Measurements from ENCODE around the gene TRMT5. TPM values are rescaled to one million over a fixed set of nuclear protein-coding genes. Genes with fewer than 3 reads are reported as not detected.
A peak's percentile ranks its signal among the peaks of the same experiment; 100 is the strongest.

TRMT5 gene
- total and polyA plus RNA-seq, 9 donors: 14.5 to 23.3 (median 18.9) TPM

DNA sequence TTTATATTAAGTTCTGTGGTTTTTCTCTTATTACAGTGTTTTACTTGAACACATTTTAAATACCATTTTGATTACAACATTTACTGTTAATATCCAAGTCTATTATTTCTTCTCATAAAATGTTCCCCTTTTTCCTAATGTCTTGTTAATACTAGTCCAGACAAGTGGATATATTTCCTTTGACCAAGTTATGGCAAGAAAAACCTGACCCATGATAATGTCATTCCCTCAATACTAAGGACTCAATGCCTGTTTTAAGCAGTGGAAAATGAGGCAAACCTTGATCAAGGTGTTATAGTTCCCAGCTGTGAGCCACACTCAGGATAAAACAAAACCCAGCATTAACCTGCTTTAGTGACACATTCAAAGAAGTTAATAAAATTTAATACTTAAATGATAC is 12.2 kb downstream of the TRMT5 start:
- no peak overlapping the region for H3K4me3 ChIP-seq (ENCODE audit: low read length)
- H3K9me3 ChIP-seq (replicated peaks; ENCODE audit: control insufficient read depth, low read depth, low read length): no peaks in the 10 kb centered on the region
- H3K27me3 ChIP-seq (ENCODE audit: control insufficient read depth, insufficient read depth, low read length): no peaks in the 10 kb centered on the region
- peaks cover 5% of the 10 kb centered on the region for H3K36me3 ChIP-seq (ENCODE audit: control insufficient read depth, insufficient read depth, low read length)
- H3K4me1 ChIP-seq (ENCODE audit: control insufficient read depth, insufficient read depth, low read length): peaks cover 5% of the 10 kb centered on the region
- H3K27ac ChIP-seq (ENCODE audit: low read length): no peak overlapping the region
- DNase-seq: no peak

DNA sequence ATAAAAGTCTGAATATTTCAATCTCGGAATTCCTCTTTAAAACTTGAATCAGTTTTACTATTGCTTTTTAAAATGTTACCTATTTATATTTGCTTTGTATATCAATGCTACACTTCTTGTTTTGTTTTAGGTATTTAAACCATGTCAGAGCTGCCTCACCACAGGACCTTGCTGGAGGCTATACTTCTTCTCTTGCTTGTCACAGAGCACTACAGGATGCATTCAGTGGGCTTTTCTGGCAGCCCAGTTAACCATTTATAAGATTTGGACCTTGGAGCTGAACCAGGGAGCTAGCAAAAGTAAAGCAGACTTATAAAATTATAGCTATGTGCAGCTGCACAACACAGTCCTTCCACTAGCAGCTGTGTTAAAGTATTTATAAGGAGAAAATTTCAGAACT is 12.8 kb downstream of the TRMT5 start:
- no CpG with 5 or more reads among the region's 1 CpG for WGBS (ENCODE audit: insufficient coverage)
- Histone ChIP-seq H3K4me1 (ENCODE audit: control insufficient read depth, insufficient read depth, low read length) (peaks cover 3% of the 10 kb centered on the region), H3K36me3 (ENCODE audit: control insufficient read depth, insufficient read depth, low read length) (peaks cover under 1% of the 10 kb centered on the region), H3K9me3 (replicated peaks; ENCODE audit: control insufficient read depth, low read depth, low read length) (no peaks in the 10 kb centered on the region), H3K27ac (ENCODE audit: low read length) (no peak overlapping the region), H3K4me3 (ENCODE audit: low read length) (no peak overlapping the region), H3K27me3 (ENCODE audit: control insufficient read depth, insufficient read depth, low read length) (no peaks in the 10 kb centered on the region)
- peak; percentile 37 for DNase-seq

DNA sequence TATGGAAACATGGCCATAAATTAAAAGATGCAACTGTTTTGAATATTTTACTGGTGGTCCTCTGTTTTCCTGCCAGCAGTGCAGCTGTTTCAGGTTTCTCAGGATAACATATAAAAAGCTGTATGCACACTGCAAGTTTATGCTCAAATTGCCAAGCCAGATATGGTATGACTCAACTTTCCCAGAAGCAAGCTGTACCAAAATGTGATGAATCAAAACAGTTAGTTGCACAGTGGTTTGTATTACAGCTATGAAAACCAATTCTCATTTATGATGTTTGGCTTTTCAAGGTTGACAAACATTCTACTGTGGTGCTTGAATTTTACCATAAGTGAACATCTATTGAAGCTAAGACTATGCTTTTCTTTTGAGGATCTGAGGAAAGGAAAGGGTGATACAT is 15.5 kb downstream of the TRMT5 start:
- H3K9me3 ChIP-seq (replicated peaks; ENCODE audit: control insufficient read depth, low read depth, low read length): no peaks in the 10 kb centered on the region
- no peaks in the 10 kb centered on the region for H3K36me3 ChIP-seq (ENCODE audit: control insufficient read depth, insufficient read depth, low read length)
- peak; percentile 82 for DNase-seq
- H3K4me1 ChIP-seq (ENCODE audit: control insufficient read depth, insufficient read depth, low read length): peaks cover 3% of the 10 kb centered on the region
- no peak overlapping the region for H3K4me3 ChIP-seq (ENCODE audit: low read length)
- no peaks in the 10 kb centered on the region for H3K27me3 ChIP-seq (ENCODE audit: control insufficient read depth, insufficient read depth, low read length)
- H3K27ac ChIP-seq (ENCODE audit: low read length): peak overlapping the region; percentile 30

DNA sequence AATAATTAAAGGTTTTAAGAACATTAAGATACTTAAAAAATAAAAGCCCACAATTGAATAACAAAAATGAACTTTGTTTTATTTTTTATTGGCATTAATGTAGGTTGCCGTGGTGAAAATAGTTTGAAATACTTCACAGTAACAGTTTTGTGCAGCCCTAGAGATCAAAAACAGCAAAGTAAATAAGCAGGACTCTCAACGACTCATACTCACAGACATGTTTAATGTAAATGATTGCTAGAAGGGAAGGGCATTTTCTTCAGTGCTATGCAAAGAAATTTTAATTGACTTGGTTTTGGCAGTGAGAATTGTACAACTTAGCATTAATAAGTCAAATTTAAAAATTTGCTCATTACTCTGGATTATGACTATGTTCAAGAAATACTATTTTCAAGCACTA is 16.0 kb downstream of the TRMT5 start:
- Histone ChIP-seq H3K9me3 (replicated peaks; ENCODE audit: control insufficient read depth, low read depth, low read length) (no peaks in the 10 kb centered on the region), H3K36me3 (ENCODE audit: control insufficient read depth, insufficient read depth, low read length) (no peaks in the 10 kb centered on the region), H3K4me3 (ENCODE audit: low read length) (no peak overlapping the region), H3K4me1 (ENCODE audit: control insufficient read depth, insufficient read depth, low read length) (peaks cover 3% of the 10 kb centered on the region), H3K27me3 (ENCODE audit: control insufficient read depth, insufficient read depth, low read length) (no peaks in the 10 kb centered on the region), H3K27ac (ENCODE audit: low read length) (peak overlapping the region; percentile 21)
- DNase-seq: peak; percentile 25
- no CpG with 5 or more reads among the region's 2 CpGs for WGBS (ENCODE audit: insufficient coverage)

DNA sequence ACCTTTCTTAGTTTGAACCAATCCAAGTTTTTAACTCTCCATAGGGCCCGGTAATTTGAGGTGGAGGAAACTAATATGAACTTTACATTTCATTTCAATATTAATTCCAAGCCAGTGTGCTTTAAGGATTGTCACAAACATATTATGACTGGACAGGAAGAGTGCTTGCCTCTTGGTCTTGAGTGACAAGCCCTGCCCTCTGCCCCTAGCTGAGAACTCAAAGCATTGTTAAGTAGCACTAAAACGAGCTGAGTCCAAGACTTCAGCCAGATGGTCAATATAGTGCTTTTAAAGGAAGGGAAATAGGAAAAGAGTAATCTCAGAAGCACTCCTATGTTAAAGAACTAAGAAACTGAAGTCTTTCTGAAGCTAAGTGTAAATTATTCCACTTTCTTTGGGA is 17.1 kb downstream of the TRMT5 start:
- H3K36me3 ChIP-seq (ENCODE audit: control insufficient read depth, insufficient read depth, low read length): no peaks in the 10 kb centered on the region
- peaks cover 6% of the 10 kb centered on the region for H3K9me3 ChIP-seq (replicated peaks; ENCODE audit: control insufficient read depth, low read depth, low read length)
- no peaks in the 10 kb centered on the region for H3K27me3 ChIP-seq (ENCODE audit: control insufficient read depth, insufficient read depth, low read length)
- no CpG with 5 or more reads among the region's 2 CpGs for WGBS (ENCODE audit: insufficient coverage)
- no peak for DNase-seq
- no peak overlapping the region for H3K4me3 ChIP-seq (ENCODE audit: low read length)
- peaks cover 3% of the 10 kb centered on the region for H3K4me1 ChIP-seq (ENCODE audit: control insufficient read depth, insufficient read depth, low read length)
- H3K27ac ChIP-seq (ENCODE audit: low read length): no peak overlapping the region

DNA sequence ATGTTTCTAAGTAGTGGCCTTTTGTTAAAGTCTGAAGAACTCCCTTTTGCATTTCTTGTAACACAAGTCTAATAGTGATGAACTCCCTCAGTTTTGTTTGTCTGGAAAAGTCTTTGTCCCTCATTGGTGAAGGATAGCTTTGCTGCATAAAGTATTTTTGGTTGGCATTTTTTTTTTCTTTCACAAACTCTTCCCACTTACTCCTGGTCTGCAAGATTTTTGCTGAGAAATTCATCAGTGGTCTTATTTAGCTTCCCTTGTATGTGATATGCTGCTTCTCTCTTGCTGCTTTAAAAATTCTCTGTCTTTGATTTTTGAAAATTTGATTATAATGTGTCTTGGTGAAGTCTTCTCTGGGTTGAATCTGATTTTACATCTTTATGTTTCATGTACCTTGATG is 22.7 kb downstream of the TRMT5 start:
- no peaks in the 10 kb centered on the region for H3K36me3 ChIP-seq (ENCODE audit: control insufficient read depth, insufficient read depth, low read length)
- DNase-seq: no peak
- no peaks in the 10 kb centered on the region for H3K27me3 ChIP-seq (ENCODE audit: control insufficient read depth, insufficient read depth, low read length)
- no peak overlapping the region for H3K27ac ChIP-seq (ENCODE audit: low read length)
- peaks cover 30% of the 10 kb centered on the region for H3K9me3 ChIP-seq (replicated peaks; ENCODE audit: control insufficient read depth, low read depth, low read length)
- no peaks in the 10 kb centered on the region for H3K4me1 ChIP-seq (ENCODE audit: control insufficient read depth, insufficient read depth, low read length)
- no peak overlapping the region for H3K4me3 ChIP-seq (ENCODE audit: low read length)

DNA sequence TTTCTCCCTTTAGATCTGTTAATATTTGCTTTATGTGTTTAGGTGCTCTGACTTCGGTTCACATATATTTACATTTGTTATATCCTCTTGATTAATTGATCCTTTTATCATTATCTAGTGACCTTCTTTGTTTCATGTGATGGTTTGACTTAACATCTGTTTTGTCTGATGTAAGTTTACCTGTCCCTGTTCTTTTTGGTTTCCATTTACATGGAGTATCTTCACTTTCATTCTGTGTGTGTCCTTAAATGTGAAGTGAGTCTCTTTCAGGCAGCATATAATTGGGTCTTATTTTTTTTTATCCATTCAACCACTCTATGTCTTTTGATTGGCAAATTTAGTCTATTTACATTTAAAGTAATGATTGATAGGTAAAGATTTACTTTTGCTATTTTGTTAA is 24.2 kb downstream of the TRMT5 start:
- Histone ChIP-seq H3K36me3 (ENCODE audit: control insufficient read depth, insufficient read depth, low read length) (no peaks in the 10 kb centered on the region), H3K27me3 (ENCODE audit: control insufficient read depth, insufficient read depth, low read length) (no peaks in the 10 kb centered on the region), H3K9me3 (replicated peaks; ENCODE audit: control insufficient read depth, low read depth, low read length) (peaks cover 30% of the 10 kb centered on the region), H3K27ac (ENCODE audit: low read length) (no peak overlapping the region), H3K4me1 (ENCODE audit: control insufficient read depth, insufficient read depth, low read length) (peaks cover 3% of the 10 kb centered on the region), H3K4me3 (ENCODE audit: low read length) (no peak overlapping the region)
- DNase-seq: no peak
- no CpG with 5 or more reads among the region's 1 CpG for WGBS (ENCODE audit: insufficient coverage)

DNA sequence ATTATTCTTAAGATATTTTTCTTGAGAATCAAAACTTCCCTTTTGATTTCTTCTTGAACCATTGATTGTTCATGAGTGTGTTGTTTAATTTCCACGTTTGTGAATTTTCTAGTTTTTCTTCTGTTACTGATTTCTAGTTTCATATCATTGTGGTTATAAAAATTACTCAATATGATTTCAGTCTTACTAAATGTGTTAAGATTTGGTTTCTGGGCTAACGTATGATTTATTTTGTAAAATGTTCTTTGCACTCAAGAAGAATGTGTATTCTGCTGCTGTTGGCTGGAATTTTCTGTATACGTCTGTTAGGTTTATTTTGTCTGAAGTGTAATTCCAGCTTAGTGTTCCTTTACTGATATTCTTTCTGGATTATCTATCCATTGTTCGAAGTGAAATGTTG is 24.7 kb downstream of the TRMT5 start:
- Histone ChIP-seq H3K27ac (ENCODE audit: low read length) (no peak overlapping the region), H3K9me3 (replicated peaks; ENCODE audit: control insufficient read depth, low read depth, low read length) (peaks cover 30% of the 10 kb centered on the region)

DNA sequence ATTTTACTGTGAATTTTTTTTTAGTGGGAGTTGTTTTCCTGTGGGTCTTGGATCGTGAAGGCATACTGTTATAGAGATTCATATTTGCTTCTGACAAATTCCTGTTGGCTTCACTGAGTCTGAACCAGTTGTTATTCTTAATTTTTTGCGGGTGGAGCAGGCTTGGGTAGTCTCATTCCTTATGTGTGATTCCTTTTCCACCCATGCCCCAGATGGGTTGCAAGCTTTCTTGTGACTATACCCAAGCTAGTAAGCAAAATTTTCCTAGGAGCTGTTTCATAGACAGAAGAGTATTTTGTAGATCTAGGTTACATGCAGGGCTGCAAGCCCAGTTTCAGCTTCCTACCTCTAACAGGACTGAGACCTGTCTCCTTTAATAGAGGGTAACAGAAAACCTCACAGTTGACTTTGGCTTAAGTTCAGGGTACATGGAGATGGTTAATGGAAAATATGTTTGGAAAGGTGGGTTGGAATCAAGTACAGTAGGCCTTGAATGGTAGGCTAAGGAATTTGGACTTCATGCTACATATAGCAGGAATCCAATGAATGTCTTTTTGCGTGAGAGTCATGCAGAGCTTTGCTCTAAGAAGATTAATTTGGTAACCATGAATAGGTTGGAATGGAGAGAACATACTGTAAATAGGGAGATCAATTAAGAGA is 29.0 kb downstream of the TRMT5 start:
- Histone ChIP-seq H3K27ac (ENCODE audit: low read length) (no peak overlapping the region), H3K4me3 (ENCODE audit: low read length) (no peak overlapping the region)

More for the DNA sequence above, 24.7 kb downstream of the TRMT5 start:
- Histone ChIP-seq H3K27me3 (ENCODE audit: control insufficient read depth, insufficient read depth, low read length) (no peaks in the 10 kb centered on the region), H3K4me1 (ENCODE audit: control insufficient read depth, insufficient read depth, low read length) (peaks cover 3% of the 10 kb centered on the region), H3K4me3 (ENCODE audit: low read length) (no peak overlapping the region), H3K36me3 (ENCODE audit: control insufficient read depth, insufficient read depth, low read length) (no peaks in the 10 kb centered on the region)
- DNase-seq: no peak
- WGBS (ENCODE audit: insufficient coverage): no CpG with 5 or more reads among the region's 4 CpGs

DNA sequence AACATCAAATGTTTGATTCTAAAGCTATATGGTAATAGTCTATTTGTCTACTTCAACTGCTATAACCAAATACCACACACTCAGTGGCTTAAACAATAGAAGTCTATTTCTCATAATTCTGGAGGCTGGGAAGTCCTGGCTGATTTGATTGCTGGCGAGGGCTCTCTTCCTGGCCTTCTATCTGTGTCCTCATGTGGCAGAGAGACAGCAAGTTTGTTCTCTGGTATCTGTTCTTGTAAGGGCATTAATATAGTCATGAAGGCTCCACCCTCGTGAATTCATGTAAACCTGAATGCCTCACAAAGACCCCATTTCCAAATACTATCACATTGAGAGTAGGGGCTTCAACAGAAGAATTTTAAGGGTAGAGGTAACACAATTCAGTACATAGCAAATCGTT is 34.1 kb downstream of the TRMT5 start:
- no CpG with 5 or more reads among the region's 3 CpGs for WGBS (ENCODE audit: insufficient coverage)

More for the DNA sequence above, 29.0 kb downstream of the TRMT5 start:
- Histone ChIP-seq H3K9me3 (replicated peaks; ENCODE audit: control insufficient read depth, low read depth, low read length) (peaks cover 12% of the 10 kb centered on the region), H3K4me1 (ENCODE audit: control insufficient read depth, insufficient read depth, low read length) (peaks cover 3% of the 10 kb centered on the region), H3K36me3 (ENCODE audit: control insufficient read depth, insufficient read depth, low read length) (no peaks in the 10 kb centered on the region), H3K27me3 (ENCODE audit: control insufficient read depth, insufficient read depth, low read length) (no peaks in the 10 kb centered on the region)
- WGBS (ENCODE audit: insufficient coverage): 100% methylated on average over 1 of the region's 3 CpGs
- DNase-seq: peak; percentile 21

DNA sequence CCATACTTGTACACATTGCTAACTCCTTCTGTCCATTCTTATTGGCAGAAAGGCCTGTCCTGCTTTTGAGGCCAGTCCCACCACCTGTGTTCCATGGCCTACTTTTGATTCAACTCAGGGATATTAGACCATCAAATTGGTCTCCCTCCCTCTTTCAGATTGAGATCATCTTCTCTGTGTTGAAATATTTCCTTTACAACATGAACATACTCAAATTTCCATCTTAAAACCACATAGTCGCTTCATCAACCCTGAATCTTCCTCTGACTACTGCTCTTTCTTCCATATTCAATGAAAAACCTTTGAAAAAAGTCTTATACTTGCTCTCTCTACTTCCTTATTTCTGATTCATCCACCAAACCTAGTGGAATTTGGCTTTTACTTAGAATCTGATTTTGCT is 34.9 kb downstream of the TRMT5 start:
- DNase-seq: no peak
- WGBS (ENCODE audit: insufficient coverage): no CpG with 5 or more reads among the region's 1 CpG
- H3K36me3 ChIP-seq (ENCODE audit: control insufficient read depth, insufficient read depth, low read length): no peaks in the 10 kb centered on the region
- H3K27me3 ChIP-seq (ENCODE audit: control insufficient read depth, insufficient read depth, low read length): no peaks in the 10 kb centered on the region
- no peak overlapping the region for H3K27ac ChIP-seq (ENCODE audit: low read length)
- H3K4me3 ChIP-seq (ENCODE audit: low read length): no peak overlapping the region
- no peaks in the 10 kb centered on the region for H3K9me3 ChIP-seq (replicated peaks; ENCODE audit: control insufficient read depth, low read depth, low read length)
- peaks cover 3% of the 10 kb centered on the region for H3K4me1 ChIP-seq (ENCODE audit: control insufficient read depth, insufficient read depth, low read length)

More for the DNA sequence above, 34.1 kb downstream of the TRMT5 start:
- Histone ChIP-seq H3K27me3 (ENCODE audit: control insufficient read depth, insufficient read depth, low read length) (no peaks in the 10 kb centered on the region), H3K4me3 (ENCODE audit: low read length) (no peak overlapping the region), H3K4me1 (ENCODE audit: control insufficient read depth, insufficient read depth, low read length) (peaks cover 4% of the 10 kb centered on the region), H3K9me3 (replicated peaks; ENCODE audit: control insufficient read depth, low read depth, low read length) (no peaks in the 10 kb centered on the region), H3K36me3 (ENCODE audit: control insufficient read depth, insufficient read depth, low read length) (no peaks in the 10 kb centered on the region), H3K27ac (ENCODE audit: low read length) (no peak overlapping the region)
- no peak for DNase-seq
